Activated CD8-positive, alpha-beta memory T cell treated with anti-CD3 and anti-CD28 coated beads for 36 hours (primary cell): ENCODE data around the gene FRMD1. TPM values are rescaled to one million over a fixed set of nuclear protein-coding genes. Genes with fewer than 3 reads are reported as not detected.

Experiments used
- total RNA-seq, 2 experiments: library from RNA; stranded (reverse); gene quantifications; one replicate each; pipeline ENCODE4 v1.2.3, GENCODE V29; 2021

FRMD1 gene
- total RNA-seq, 2 experiments from 2014 or later, result not detected

Other genes with a start within 250 kb of the FRMD1 start
- gene KIF25, start 81.5 kb downstream of the FRMD1 start, total RNA-seq, result not detected
- gene DACT2, start 240.6 kb upstream of the FRMD1 start, total RNA-seq, result not detected